HG03060 (cell line): Measurements from ENCODE around the gene MAP3K4.

Experiments
- ATAC-seq: cut with Tn5 transposase; IDR thresholded peaks from one replicate; pipeline ENCODE4 v1.9.1; 2021; ENCODE audit warnings: low read depth, moderate number of reproducible peaks; ENCODE audit not compliant: unreplicated experiment

Gene MAP3K4

GRCh38 chr6:161163466-161164181, 172.1 kb downstream of the MAP3K4 start:
- ATAC-seq, result no peak

DNA sequence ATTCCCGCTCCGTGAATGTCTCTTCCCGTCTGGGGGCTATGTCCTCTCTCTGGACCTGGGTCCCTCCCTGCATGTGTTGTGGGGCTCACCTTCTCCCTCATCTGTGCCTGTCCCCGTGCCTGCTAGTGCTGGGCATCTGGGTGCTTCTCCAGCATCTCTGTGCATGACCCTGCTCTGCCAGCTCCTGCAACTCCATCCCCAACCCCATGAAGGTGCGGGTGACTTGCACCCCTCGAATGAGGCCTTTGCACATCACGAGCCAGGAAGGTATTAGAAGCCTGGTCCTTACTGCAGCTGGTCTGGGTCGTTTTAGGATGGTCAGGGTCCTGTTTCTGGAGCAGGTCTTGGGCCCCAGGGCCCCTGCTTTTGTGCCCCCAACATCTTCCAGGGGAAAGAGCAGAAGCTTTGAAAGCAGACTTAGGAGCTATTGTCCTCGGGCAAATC, 172.6 kb downstream of the MAP3K4 start:
- no peak for ATAC-seq

DNA sequence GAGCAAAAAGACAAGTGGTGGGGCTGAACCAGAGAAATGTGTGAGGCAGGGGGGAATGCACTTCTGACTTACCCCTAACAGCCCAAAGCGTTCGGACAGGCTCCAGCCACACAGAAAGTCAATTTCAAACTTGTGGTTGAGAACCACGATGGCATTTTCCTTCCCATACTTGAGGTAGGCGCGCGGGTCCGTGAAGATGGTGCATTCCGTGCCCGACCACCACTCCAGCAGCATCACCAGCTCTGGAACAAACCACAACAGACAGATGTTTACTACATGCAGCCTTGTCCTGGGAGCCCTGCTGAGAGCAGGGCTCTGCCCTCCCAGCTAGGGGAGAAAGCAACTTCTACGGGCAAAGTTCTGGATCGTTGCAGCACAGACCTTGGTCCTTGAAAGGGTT, 174.6 kb downstream of the MAP3K4 start:
- ATAC-seq, result no peak

GRCh38 chr6:161166677-161167076, 175.1 kb downstream of the MAP3K4 start:
- ATAC-seq, result no peak
